Upper lobe of left lung (tissue), 4 donors: ENCODE results near the gene DCST2.

Experiments
- EP300 ChIP-seq, 4 donors: sonication (generic); formaldehyde crosslinking; IDR thresholded peaks; one replicate each; pipeline ENCODE4 v1.5.1; 2017; ENCODE audit warnings: antibody characterized with exemption in 4 of 4, control low read depth in 2 of 4
- POLR2A ChIP-seq, 4 donors: fragments of 450-650 bp; IDR thresholded peaks; one replicate each; pipeline ENCODE4 v1.5.1; 2016 to 2017; ENCODE audit warnings: antibody characterized with exemption in 4 of 4, mild to moderate bottlenecking in 2 of 4
- POLR2AphosphoS5 ChIP-seq, 2 donors: sonication (generic); formaldehyde crosslinking; IDR thresholded peaks; one replicate each; pipeline ENCODE4 v1.5.1; 2017; ENCODE audit warnings: antibody characterized with exemption in 2 of 2
- TF ChIP-seq, protein P1 (sequence below), 6 experiments: fragments of 450-650 bp in 4 of 6; fragments of 200-600 bp in 2 of 6; sonication (generic) in 2 of 6; IDR thresholded peaks; one replicate each; pipeline ENCODE4 v1.5.1; 2016 to 2019; ENCODE audit warnings: antibody characterized with exemption in 6 of 6

DNA sequence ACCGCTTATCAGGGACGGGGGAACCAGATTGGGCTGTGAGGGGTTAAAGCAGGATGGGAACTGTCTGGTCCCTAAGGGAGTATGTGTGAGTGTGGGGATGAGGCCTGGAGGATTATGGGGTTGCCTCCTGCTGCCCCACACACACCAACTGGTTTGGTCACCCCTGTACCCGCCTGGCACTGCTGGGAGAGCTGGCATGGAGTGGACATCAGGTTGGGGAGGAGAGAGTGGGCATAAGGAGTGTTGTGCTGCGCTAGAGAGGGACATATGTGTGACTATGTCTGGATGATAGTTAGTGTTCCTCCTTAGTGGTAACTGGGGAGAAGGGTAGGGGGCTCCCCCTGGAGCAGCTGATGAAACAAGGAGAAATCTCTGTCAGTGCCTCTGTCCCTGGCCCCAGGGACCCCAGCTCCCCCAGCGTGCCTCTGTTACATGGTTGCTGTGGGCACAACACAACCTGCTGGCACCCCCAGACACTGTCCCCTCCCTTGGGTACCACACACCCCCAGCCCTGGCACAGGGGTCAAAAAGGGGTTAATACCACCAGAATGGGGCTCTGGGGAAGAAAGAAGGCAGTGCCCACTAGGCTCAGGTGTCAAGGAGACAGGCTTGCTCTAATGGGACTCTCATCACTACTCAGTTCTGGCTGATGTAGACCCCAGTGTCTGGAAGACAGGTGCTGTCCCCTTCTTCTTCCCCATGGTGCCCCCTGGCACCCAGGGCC is 29.1 kb downstream of the DCST2 start:
- no peak for TF ChIP-seq EP300 (IDR thresholded peaks at IDR 0.05)
- TF ChIP-seq, protein P1, sequence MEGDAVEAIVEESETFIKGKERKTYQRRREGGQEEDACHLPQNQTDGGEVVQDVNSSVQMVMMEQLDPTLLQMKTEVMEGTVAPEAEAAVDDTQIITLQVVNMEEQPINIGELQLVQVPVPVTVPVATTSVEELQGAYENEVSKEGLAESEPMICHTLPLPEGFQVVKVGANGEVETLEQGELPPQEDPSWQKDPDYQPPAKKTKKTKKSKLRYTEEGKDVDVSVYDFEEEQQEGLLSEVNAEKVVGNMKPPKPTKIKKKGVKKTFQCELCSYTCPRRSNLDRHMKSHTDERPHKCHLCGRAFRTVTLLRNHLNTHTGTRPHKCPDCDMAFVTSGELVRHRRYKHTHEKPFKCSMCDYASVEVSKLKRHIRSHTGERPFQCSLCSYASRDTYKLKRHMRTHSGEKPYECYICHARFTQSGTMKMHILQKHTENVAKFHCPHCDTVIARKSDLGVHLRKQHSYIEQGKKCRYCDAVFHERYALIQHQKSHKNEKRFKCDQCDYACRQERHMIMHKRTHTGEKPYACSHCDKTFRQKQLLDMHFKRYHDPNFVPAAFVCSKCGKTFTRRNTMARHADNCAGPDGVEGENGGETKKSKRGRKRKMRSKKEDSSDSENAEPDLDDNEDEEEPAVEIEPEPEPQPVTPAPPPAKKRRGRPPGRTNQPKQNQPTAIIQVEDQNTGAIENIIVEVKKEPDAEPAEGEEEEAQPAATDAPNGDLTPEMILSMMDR (IDR thresholded peaks at IDR 0.05): no peak
- no peak for TF ChIP-seq POLR2A (IDR thresholded peaks at IDR 0.05)
- no peak for TF ChIP-seq POLR2AphosphoS5 (IDR thresholded peaks at IDR 0.05)
